ENCODE measurements around the gene KIAA1191. TPM values are rescaled to one million over a fixed set of nuclear protein-coding genes. Genes with fewer than 3 reads are reported as not detected.

Gene KIAA1191
- total and polyA plus RNA-seq, 9 of the 15 experiments (the other 6 are each of a cell fraction or from before 2014, with no cell fraction given), result 31.0 to 80.2 (median 45.7) TPM

- TF ChIP-seq HMG20A (CRISPR knock-in tag; conservative IDR thresholded peaks at IDR 0.05) (no peak), NR4A1 (CRISPR knock-in tag; IDR thresholded peaks at IDR 0.05) (no peak), NR4A1 (tag; IDR thresholded peaks at IDR 0.05) (no peak), NFXL1 (CRISPR knock-in tag; IDR thresholded peaks at IDR 0.05) (no peak), HNRNPH1 (optimal IDR thresholded peaks at IDR 0.05; ENCODE audit: low read depth, low read length) (no peak), RBBP5 (IDR thresholded peaks at IDR 0.05; ENCODE audit: borderline replicate concordance, insufficient read depth, low read length, poor library complexity, severe bottlenecking) (peak; percentile 88), NCOA2 (IDR thresholded peaks at IDR 0.05; ENCODE audit: partially characterized antibody in 2 of 2) (no peak), ZNF3 (CRISPR knock-in tag; IDR thresholded peaks at IDR 0.05) (peak; percentile 49; the same call in 1 of the 2 replicates), MAFF (IDR thresholded peaks at IDR 0.05; ENCODE audit: low read length) (peak; percentile 49; the same call in 1 of the 2 replicates), PHB (CRISPR knock-in tag; IDR thresholded peaks at IDR 0.05) (no peak), SRSF3 (IDR thresholded peaks at IDR 0.05; ENCODE audit: insufficient read depth, low read length) (no peak), ZNF347 (CRISPR knock-in tag; IDR thresholded peaks at IDR 0.05; ENCODE audit: low read depth) (0 out of 2 replicates have a peak, but pooled peaks have one; percentile 14), NFIC (IDR thresholded peaks at IDR 0.05) (peak; percentile 73), PKNOX1 (IDR thresholded peaks at IDR 0.05) (no peak), CXXC5 (CRISPR knock-in tag; IDR thresholded peaks at IDR 0.05) (peak; percentile 62), POLR3G (IDR thresholded peaks at IDR 0.05; ENCODE audit: extremely low read depth, insufficient read length, insufficient replicate concordance) (no peak)
- TF ChIP-seq, protein P1, sequence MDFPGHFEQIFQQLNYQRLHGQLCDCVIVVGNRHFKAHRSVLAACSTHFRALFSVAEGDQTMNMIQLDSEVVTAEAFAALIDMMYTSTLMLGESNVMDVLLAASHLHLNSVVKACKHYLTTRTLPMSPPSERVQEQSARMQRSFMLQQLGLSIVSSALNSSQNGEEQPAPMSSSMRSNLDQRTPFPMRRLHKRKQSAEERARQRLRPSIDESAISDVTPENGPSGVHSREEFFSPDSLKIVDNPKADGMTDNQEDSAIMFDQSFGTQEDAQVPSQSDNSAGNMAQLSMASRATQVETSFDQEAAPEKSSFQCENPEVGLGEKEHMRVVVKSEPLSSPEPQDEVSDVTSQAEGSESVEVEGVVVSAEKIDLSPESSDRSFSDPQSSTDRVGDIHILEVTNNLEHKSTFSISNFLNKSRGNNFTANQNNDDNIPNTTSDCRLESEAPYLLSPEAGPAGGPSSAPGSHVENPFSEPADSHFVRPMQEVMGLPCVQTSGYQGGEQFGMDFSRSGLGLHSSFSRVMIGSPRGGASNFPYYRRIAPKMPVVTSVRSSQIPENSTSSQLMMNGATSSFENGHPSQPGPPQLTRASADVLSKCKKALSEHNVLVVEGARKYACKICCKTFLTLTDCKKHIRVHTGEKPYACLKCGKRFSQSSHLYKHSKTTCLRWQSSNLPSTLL (IDR thresholded peaks at IDR 0.05), result no peak
Observed at GRCh38 chr5:176361437-176362232, at the start of gene KIAA1191 (continued).
